22Rv1 (cell line): Measurements from ENCODE around the gene F12.

ENCODE experiments used
- H3K27ac ChIP-seq: fragments of 450-650 bp; 2 replicates; pipeline ENCODE4 v1.5.1; 2017
- ZFX ChIP-seq: fragments of 450-650 bp; IDR thresholded peaks from 2 replicates; pipeline ENCODE4 v1.6.1; 2017; ENCODE audit warnings: antibody characterized with exemption, borderline replicate concordance
- TF ChIP-seq, protein P1 (sequence below): fragments of 450-650 bp; IDR thresholded peaks from 2 replicates; pipeline ENCODE4 v1.5.1; 2017; ENCODE audit warnings: mild to moderate bottlenecking

F12 gene

DNA sequence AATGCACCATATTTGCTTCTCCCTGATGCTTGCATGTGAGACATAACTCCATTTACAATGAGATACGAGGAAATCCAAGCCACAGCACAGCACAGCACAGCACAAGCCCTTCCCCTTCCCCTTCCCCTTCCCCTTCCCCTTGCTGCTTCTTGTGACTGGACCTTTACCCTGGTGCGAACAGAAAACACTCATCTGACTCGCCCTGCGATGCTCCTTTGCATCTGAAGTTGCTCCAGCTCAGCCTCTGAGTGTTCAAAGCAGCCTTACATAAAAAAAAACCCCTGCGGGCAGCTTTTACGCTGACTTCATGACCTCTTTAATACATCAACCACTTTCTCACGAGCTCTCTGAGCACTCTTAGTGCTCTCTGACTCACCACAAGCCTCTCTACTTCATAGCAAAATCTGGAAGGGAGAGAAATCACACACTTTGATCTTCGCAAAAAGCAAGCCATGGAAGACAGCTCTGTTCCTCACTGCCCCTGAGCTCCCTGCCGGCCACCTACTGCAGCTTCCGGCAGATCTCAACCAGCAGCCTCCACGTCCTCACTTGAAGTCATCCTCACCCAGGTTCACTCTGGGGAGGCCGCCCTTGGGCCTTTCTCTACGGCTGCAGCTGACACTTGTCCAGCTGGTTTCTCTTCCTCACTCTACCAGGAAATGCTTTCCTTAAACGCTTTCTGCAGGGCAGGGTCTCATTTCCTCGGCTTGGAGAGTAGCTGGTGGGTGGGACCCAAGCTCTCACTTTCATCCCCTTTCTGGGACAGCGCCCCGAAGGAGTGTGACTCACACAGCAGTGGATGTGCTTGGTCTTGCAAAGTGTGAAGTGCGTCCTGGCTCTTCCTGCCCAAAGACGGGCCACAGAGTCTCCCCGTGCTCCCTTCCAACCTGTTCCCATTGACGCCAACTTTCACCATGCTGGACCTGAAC lies 19.9 kb downstream of the F12 start:
- TF ChIP-seq, protein P1, sequence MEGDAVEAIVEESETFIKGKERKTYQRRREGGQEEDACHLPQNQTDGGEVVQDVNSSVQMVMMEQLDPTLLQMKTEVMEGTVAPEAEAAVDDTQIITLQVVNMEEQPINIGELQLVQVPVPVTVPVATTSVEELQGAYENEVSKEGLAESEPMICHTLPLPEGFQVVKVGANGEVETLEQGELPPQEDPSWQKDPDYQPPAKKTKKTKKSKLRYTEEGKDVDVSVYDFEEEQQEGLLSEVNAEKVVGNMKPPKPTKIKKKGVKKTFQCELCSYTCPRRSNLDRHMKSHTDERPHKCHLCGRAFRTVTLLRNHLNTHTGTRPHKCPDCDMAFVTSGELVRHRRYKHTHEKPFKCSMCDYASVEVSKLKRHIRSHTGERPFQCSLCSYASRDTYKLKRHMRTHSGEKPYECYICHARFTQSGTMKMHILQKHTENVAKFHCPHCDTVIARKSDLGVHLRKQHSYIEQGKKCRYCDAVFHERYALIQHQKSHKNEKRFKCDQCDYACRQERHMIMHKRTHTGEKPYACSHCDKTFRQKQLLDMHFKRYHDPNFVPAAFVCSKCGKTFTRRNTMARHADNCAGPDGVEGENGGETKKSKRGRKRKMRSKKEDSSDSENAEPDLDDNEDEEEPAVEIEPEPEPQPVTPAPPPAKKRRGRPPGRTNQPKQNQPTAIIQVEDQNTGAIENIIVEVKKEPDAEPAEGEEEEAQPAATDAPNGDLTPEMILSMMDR = no peak
- no peak for TF ChIP-seq ZFX
- no peak overlapping the region for H3K27ac ChIP-seq

DNA sequence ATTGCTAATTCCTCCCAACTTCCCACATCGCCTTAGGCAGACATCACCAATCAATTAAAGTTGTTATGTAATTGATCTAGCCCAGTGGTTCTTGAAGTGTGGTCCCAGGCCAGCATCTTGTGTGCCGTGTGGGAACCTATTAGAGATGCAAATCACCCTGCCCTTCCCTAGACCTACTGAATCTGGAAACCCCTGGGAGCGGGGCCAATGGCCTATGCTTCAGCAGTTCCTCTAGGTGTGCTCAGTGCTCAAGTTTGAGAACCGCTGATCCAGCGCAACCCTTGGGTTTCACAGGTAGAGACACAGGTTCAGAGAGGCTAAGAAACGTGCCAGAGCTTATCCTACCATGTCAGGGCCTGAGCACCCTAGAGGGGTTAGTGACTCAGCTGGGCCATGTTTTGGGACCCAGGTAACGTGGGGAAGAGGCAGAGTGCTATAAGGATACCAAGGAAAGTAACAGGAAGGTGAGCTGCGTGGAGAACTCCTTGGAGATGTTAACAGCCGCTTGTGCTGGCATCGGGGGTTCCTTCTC lies 20.8 kb downstream of the F12 start:
- H3K27ac ChIP-seq = no peak overlapping the region
- TF ChIP-seq, protein P1 = no peak
- no peak for TF ChIP-seq ZFX

DNA sequence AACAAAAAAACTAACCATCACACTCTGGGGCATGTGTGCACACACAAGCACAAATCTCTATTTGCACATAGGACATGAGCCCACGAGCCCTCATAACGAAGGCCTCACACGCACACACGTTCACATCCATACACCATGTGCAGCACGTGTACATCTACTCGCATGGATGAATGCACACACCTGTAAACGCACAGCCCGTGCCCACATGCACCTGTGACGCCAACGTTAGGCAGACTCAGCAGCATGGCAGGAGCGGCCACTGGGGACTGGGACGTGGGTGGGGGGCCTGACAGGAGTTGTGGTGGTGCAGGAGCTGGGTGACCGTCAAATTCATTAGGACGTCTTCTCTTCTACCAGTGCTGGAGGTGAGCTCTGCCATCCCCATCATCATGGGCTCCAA lies 22.0 kb downstream of the F12 start:
- H3K27ac ChIP-seq = no peak overlapping the region
- TF ChIP-seq ZFX = no peak
- TF ChIP-seq, protein P1 = no peak

DNA sequence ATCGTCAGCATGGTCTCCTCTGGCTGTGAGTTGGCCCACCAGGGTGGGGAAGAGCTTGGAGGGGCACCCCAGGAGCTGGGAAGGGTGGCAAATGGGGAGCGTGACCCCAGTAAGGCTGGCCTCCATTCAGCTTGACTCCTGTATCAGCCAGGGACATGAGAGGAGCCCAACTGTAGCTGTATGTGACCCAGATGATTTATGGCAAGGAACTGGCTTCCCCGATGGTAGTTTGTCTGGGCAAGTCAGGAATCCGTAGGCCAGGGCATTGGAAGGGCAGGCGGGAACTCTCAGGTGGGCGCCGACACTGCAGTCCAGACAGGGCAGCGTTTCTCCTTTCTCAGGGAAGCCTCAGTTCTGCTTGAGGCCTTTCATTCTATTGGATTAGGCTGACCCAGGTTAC lies 22.8 kb downstream of the F12 start:
- no peak for TF ChIP-seq ZFX
- TF ChIP-seq, protein P1 = no peak

DNA sequence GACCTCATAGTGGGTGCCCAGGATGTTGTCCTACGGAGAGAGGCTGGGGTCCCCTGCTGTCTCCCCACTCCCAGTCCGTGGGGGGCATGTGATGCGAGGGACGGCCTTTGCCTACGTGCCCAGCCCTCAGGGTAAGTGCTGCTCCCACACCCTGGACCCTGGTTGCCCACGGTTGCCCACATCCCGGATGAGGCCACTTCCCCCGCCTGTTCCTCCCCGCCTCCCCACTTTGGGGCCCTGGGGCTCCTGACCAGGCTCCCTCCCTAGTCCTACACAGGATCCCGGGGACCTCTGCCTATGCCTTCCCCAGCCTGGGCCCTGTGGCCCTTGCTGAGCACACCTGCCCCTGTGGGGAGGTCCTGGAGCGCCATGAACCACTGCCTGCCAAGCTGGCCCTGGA lies 23.6 kb downstream of the F12 start:
- no peak for TF ChIP-seq ZFX
- TF ChIP-seq, protein P1 = no peak
- no peak overlapping the region for H3K27ac ChIP-seq

More for the DNA sequence above, 22.8 kb downstream of the F12 start:
- H3K27ac ChIP-seq = no peak overlapping the region

DNA sequence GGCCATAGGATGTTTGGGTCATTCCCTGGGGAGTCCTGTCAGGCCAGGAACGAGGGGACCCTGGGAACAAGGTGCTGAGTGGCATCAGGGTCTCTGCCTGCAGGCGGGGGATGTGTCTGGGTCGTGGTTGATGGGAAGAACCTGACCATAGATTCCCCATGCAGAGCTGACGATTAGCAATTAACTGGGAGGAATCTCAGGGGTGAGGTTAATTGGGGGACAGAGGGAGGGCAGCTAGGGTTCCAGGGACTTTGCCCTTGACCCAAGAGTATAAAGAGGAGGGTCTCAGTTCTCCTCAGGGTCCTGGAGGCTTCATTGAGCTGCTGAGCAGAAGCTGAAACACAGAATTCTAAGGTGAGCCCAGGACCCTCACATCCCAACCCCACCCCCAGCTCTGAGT lies 25.2 kb downstream of the F12 start, which contains the start of gene SLC34A1:
TSS of gene SLC34A1 (plus strand) at position 301 of the 400 bp plus-strand sequence. CDS start 1,308 bp downstream, outside the sequence.
- TF ChIP-seq ZFX = no peak
- TF ChIP-seq, protein P1 = no peak
- H3K27ac ChIP-seq = no peak within 1 kb of the TSS

DNA sequence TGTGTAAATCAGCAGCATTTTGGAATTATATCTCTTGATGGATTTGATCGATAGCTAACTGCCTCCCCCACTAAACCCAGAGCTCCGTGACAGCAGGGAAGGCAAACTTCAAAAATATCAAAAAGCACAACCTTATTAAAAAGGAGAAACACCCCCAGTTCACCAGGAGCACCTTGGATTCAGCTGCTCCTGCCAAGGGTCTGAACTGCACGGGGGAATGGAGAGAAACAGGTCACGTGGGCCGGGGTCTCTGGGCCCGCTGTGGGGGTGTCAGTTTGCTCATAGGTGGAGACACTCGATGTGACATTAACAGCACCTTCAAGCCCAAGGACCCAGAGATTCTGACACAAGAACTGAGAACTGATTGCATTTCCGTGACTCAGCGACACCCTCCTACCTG lies 26.2 kb downstream of the F12 start:
- no peak overlapping the region for H3K27ac ChIP-seq
- TF ChIP-seq ZFX = no peak
- TF ChIP-seq, protein P1 = no peak
